ENCODE data around the gene OR2H1.

- no peak for TF ChIP-seq CTCF (IDR thresholded peaks at IDR 0.05)
- no peak for TF ChIP-seq EZH2 (IDR thresholded peaks at IDR 0.05)
- no peak for TF ChIP-seq EZH2phosphoT487 (IDR thresholded peaks at IDR 0.05)
Measured at GRCh38 chr6:29507319-29507718, 50.4 kb downstream of the OR2H1 start.
